H1 (cell line): Measurements from ENCODE around the gene ALOX5AP. TPM values are rescaled to one million over a fixed set of nuclear protein-coding genes. Genes with fewer than 3 reads are reported as not detected.

ENCODE experiments used
- EGR1 ChIP-seq: IDR thresholded peaks from 2 replicates; pipeline ENCODE4 v1.6.1; 2011; ENCODE audit warnings: low read depth, low read length, borderline replicate concordance
- MAFK ChIP-seq: IDR thresholded peaks from 2 replicates; pipeline ENCODE4 v1.6.1; 2012; ENCODE audit warnings: low read depth, mild to moderate bottlenecking, improper control_type of control experiment, low read length
- RFX5 ChIP-seq: IDR thresholded peaks from 2 replicates; pipeline ENCODE4 v1.6.1; 2011; ENCODE audit warnings: low read depth, low read length, improper control_type of control experiment, borderline replicate concordance
- polyA plus RNA-seq, 7 experiments: library from polyadenylated mRNA; depleted of rRNA in 3 of 7; stranded (reverse) in 5 of 7; unstranded in 2 of 7; fragments of >200 nt in 5 of 7; fragments of 200-250 nt in 2 of 7; gene quantifications; 1 replicate in 5 of 7; 2 replicates in 1 of 7; 4 replicates in 1 of 7; pipeline versions ENCODE4 v1.2.1 to v1.2.3, GENCODE V29; 2011 to 2013; ENCODE audit warnings: missing spikeins in 2 of 7, mixed read lengths in 2 of 7
- total RNA-seq: library from RNA; stranded (reverse); fragmentation: NEBNext Ultra II Directional; extraction: Animal tissue kit (Norgen Biotek cat#: 25700); gene quantifications from 2 replicates; pipeline ENCODE4 v1.2.1, GENCODE V29; 2021

Gene ALOX5AP
- total and polyA plus RNA-seq, 2 of the 8 experiments (the other 6 are each of a cell fraction or from before 2014, with no cell fraction given), result not detected

DNA sequence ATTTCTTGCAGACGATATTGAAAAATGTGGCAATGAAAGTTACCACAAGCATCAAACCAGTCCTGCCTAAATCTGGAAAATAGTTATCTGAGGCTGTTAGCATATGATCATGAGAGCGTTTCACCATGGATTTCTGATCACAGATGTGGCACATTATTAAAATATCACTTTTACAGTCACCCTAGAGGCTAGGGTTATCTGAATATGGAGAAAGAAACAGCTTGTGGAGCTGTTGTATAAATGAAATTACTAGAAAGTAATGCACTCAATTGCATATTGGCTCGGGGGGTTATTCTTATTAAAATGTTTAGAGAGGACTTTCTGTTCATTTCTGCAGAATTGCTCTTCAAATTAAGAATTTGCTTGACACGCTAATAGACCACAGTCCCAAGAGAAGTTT lies 35.6 kb downstream of the ALOX5AP start (continued):
- TF ChIP-seq EGR1 (no peak), RFX5 (no peak), MAFK (no peak)
